ENCODE results near the gene ADCY10. TPM values are rescaled to one million over a fixed set of nuclear protein-coding genes. Genes with fewer than 3 reads are reported as not detected.

Gene ADCY10
- total and polyA plus RNA-seq, 2 experiments from 2014 or later, result 0.93 to 1.5 TPM

DNA sequence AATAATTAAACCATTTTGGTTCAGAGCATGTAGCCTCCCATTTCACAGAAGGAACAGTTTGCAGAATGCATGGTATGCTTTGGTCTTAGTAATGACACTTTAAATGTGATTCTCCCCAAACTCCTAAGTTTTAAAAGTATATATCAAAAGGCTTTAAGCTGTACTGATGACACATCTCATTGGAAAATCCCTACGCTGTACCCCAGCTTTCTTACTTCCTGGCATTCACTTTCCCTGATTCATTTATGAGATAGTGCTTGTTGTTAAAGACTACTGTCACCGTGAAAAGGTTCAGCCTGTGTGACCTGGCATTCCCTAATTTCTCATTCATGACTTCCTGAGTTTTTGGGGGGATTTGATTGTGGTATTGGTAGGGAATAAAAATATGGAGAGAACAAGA, 138.8 kb downstream of the ADCY10 start:
- no peak for DNase-seq (ENCODE audit: low spot score)
- no peak for TF ChIP-seq EZH2 (IDR thresholded peaks at IDR 0.05; ENCODE audit: borderline replicate concordance)
- no peak for TF ChIP-seq EZH2phosphoT487 (IDR thresholded peaks at IDR 0.05; ENCODE audit: low read depth, severe bottlenecking, unreplicated experiment)
- TF ChIP-seq CTCF (IDR thresholded peaks at IDR 0.05; ENCODE audit: poor library complexity), result no peak
- no peak overlapping the region for H3K4me2 ChIP-seq
- H3K4me3 ChIP-seq, result no peak overlapping the region
- peaks cover 4% of the 10 kb centered on the region for H3K36me3 ChIP-seq (replicated peaks; ENCODE audit: insufficient read depth, low read depth)
- no peaks in the 10 kb centered on the region for H3K9me3 ChIP-seq (ENCODE audit: low read depth)
- no peak overlapping the region for H2AFZ ChIP-seq
- no peaks in the 10 kb centered on the region for H3K4me1 ChIP-seq (ENCODE audit: insufficient read depth)
- H3K79me2 ChIP-seq, result peaks cover 37% of the 10 kb centered on the region
- no peak overlapping the region for H3K27ac ChIP-seq
- H3K9me2 ChIP-seq (replicated peaks; ENCODE audit: insufficient read depth), result no peaks in the 10 kb centered on the region
- WGBS (ENCODE audit: low lambda C conversion rate, missing lambda C conversion rate), result 82% methylated on average over 2 of the region's 2 CpGs
- no peaks in the 10 kb centered on the region for H3K27me3 ChIP-seq
- H4K20me1 ChIP-seq (ENCODE audit: insufficient read depth, poor library complexity, severe bottlenecking), result no peaks in the 10 kb centered on the region

DNA sequence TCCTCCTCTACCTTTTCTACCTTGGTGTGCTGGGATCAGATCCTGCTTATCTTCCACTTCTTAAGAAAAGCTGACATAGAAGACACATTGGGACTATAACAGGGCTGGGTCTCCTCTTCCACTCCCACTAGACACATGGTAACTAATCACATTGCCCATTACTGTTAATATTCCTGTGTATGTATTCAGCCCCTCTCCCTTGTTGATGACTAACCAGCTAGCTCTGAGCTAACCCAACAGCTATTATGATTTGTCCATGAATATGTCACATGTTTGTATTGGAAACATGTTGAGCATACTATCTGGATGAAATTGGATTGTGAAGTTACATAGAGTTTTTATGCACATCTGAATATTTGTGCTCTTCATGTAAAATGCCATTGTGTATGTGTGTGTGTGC, 139.2 kb downstream of the ADCY10 start:
- Histone ChIP-seq H3K4me2 (no peak overlapping the region), H3K36me3 (replicated peaks; ENCODE audit: insufficient read depth, low read depth) (peaks cover 4% of the 10 kb centered on the region), H3K9me3 (ENCODE audit: low read depth) (no peaks in the 10 kb centered on the region), H3K4me1 (ENCODE audit: insufficient read depth) (no peaks in the 10 kb centered on the region), H3K4me3 (no peak overlapping the region), H3K27ac (no peak overlapping the region), H3K9me2 (replicated peaks; ENCODE audit: insufficient read depth) (no peaks in the 10 kb centered on the region), H3K79me2 (peaks cover 40% of the 10 kb centered on the region), H4K20me1 (ENCODE audit: insufficient read depth, poor library complexity, severe bottlenecking) (no peaks in the 10 kb centered on the region), H3K27me3 (no peaks in the 10 kb centered on the region), H2AFZ (no peak overlapping the region)
- TF ChIP-seq CTCF (IDR thresholded peaks at IDR 0.05; ENCODE audit: poor library complexity) (no peak), EZH2phosphoT487 (IDR thresholded peaks at IDR 0.05; ENCODE audit: low read depth, severe bottlenecking, unreplicated experiment) (no peak), EZH2 (IDR thresholded peaks at IDR 0.05; ENCODE audit: borderline replicate concordance) (no peak)
- no peak for DNase-seq (ENCODE audit: low spot score)

GRCh38 chr1:167773516-167773915, 140.4 kb downstream of the ADCY10 start:
- no peaks in the 10 kb centered on the region for H3K9me3 ChIP-seq (ENCODE audit: low read depth)
- no peak overlapping the region for H3K4me3 ChIP-seq
- DNase-seq (ENCODE audit: low spot score), result no peak
- no peak overlapping the region for H3K27ac ChIP-seq
- H3K36me3 ChIP-seq (replicated peaks; ENCODE audit: insufficient read depth, low read depth), result peaks cover 4% of the 10 kb centered on the region
- H3K4me2 ChIP-seq, result no peak overlapping the region
- no peaks in the 10 kb centered on the region for H3K4me1 ChIP-seq (ENCODE audit: insufficient read depth)
- WGBS (ENCODE audit: low lambda C conversion rate, missing lambda C conversion rate), result 74% methylated on average over 2 of the region's 2 CpGs
- H3K9me2 ChIP-seq (replicated peaks; ENCODE audit: insufficient read depth), result no peaks in the 10 kb centered on the region
- no peak overlapping the region for H2AFZ ChIP-seq
- no peaks in the 10 kb centered on the region for H3K27me3 ChIP-seq
- H3K79me2 ChIP-seq, result peaks cover 52% of the 10 kb centered on the region
- no peaks in the 10 kb centered on the region for H4K20me1 ChIP-seq (ENCODE audit: insufficient read depth, poor library complexity, severe bottlenecking)
- TF ChIP-seq EZH2 (IDR thresholded peaks at IDR 0.05; ENCODE audit: borderline replicate concordance) (no peak), EZH2phosphoT487 (IDR thresholded peaks at IDR 0.05; ENCODE audit: low read depth, severe bottlenecking, unreplicated experiment) (no peak), CTCF (IDR thresholded peaks at IDR 0.05; ENCODE audit: poor library complexity) (no peak)

- no peaks in the 10 kb centered on the region for H3K27me3 ChIP-seq
- peaks cover 61% of the 10 kb centered on the region for H3K79me2 ChIP-seq
- DNase-seq (ENCODE audit: low spot score), result no peak
- peaks cover 4% of the 10 kb centered on the region for H3K36me3 ChIP-seq (replicated peaks; ENCODE audit: insufficient read depth, low read depth)
- H3K4me1 ChIP-seq (ENCODE audit: insufficient read depth), result no peaks in the 10 kb centered on the region
- no peak overlapping the region for H3K4me2 ChIP-seq
- H2AFZ ChIP-seq, result no peak overlapping the region
- H3K4me3 ChIP-seq, result no peak overlapping the region
- WGBS (ENCODE audit: low lambda C conversion rate, missing lambda C conversion rate), result 95% methylated on average over 4 of the region's 4 CpGs
- no peaks in the 10 kb centered on the region for H3K9me3 ChIP-seq (ENCODE audit: low read depth)
- no peaks in the 10 kb centered on the region for H3K9me2 ChIP-seq (replicated peaks; ENCODE audit: insufficient read depth)
- no peak overlapping the region for H3K27ac ChIP-seq
- no peak for TF ChIP-seq EZH2 (IDR thresholded peaks at IDR 0.05; ENCODE audit: borderline replicate concordance)
- TF ChIP-seq EZH2phosphoT487 (IDR thresholded peaks at IDR 0.05; ENCODE audit: low read depth, severe bottlenecking, unreplicated experiment), result no peak
- no peak for TF ChIP-seq CTCF (IDR thresholded peaks at IDR 0.05; ENCODE audit: poor library complexity)
- no peaks in the 10 kb centered on the region for H4K20me1 ChIP-seq (ENCODE audit: insufficient read depth, poor library complexity, severe bottlenecking)
Measured at GRCh38 chr1:167772436-167772835, 141.5 kb downstream of the ADCY10 start.

All from hepatocyte (in vitro differentiated cells).